A673 (cell line): ENCODE results near the gene TBXAS1. TPM values are rescaled to one million over a fixed set of nuclear protein-coding genes. Genes with fewer than 3 reads are reported as not detected.

Experiments used
- BruUV-seq: library from RNA; stranded (reverse); fragments of 400-500 nt; replicated peaks from 2 replicates; lab custom pipeline; 2021; lab: Mats Ljungman, UMichigan
- CTCF ChIA-PET: fragments of 300-600 bp; sonication (Branson Sonifier 250); formaldehyde crosslinking; loops from one replicate; lab custom pipeline; 2022; ENCODE audit warnings: antibody characterized with exemption; lab: Charles Lee
- POLR2A ChIA-PET: fragments of 300-600 bp; sonication (Branson Sonifier 250); formaldehyde crosslinking; loops from one replicate; lab custom pipeline; 2022; ENCODE audit warnings: antibody characterized with exemption; ENCODE audit not compliant: low non-redundant PET; lab: Charles Lee
- DNase-seq: peaks from one replicate; pipeline ENCODE4 v3.0.0-alpha.2; 2015; ENCODE audit warnings: low spot score
- H3K27ac ChIP-seq: fragments of 200-600 bp; sonication (generic); 2 replicates; pipeline ENCODE4 v1.5.1; 2016; ENCODE audit warnings: mixed run types, low read depth, mild to moderate bottlenecking, mixed read lengths, antibody characterized with exemption, low read length; ENCODE audit not compliant: poor library complexity, severe bottlenecking
- H3K27me3 ChIP-seq: fragments of 200-600 bp; sonication (generic); replicated peaks from 2 replicates; pipeline ENCODE4 v1.6.1; 2017; ENCODE audit warnings: mixed run types, low read depth, mild to moderate bottlenecking, mixed read lengths, antibody characterized with exemption, low read length; ENCODE audit not compliant: insufficient read depth, poor library complexity
- H3K36me3 ChIP-seq: fragments of 200-600 bp; sonication (generic); 2 replicates; pipeline ENCODE4 v1.6.1; 2016; ENCODE audit warnings: mixed run types, mild to moderate bottlenecking, mixed read lengths, antibody characterized with exemption, low read length; ENCODE audit not compliant: insufficient read depth, poor library complexity, severe bottlenecking
- H3K4me1 ChIP-seq: fragments of 200-600 bp; sonication (generic); 2 replicates; pipeline ENCODE4 v1.6.1; 2017; ENCODE audit warnings: mixed run types, mild to moderate bottlenecking, mixed read lengths, antibody characterized with exemption, low read length; ENCODE audit not compliant: insufficient read depth, poor library complexity, severe bottlenecking
- H3K4me3 ChIP-seq: fragments of 200-600 bp; sonication (generic); 2 replicates; pipeline ENCODE4 v1.5.1; 2016; ENCODE audit warnings: low read depth, mixed run types, mild to moderate bottlenecking, mixed read lengths, low read length; ENCODE audit not compliant: poor library complexity, severe bottlenecking
- H3K9me3 ChIP-seq: fragments of 200-600 bp; sonication (generic); 2 replicates; pipeline ENCODE4 v1.6.1; 2016; ENCODE audit warnings: mixed run types, low read depth, mild to moderate bottlenecking, mixed read lengths, antibody characterized with exemption, low read length; ENCODE audit not compliant: poor library complexity, severe bottlenecking
- CTCF ChIP-seq: fragments of 300-800, 200-600 bp; sonication (generic); conservative IDR thresholded peaks from 2 replicates; pipeline ENCODE4 v1.5.1; 2017; ENCODE audit warnings: low read depth, mild to moderate bottlenecking, antibody characterized with exemption, low read length, moderate library complexity, mixed read lengths
- EZH2 ChIP-seq: fragments of 200-600 bp; sonication (generic); IDR thresholded peaks from 2 replicates; pipeline ENCODE4 v1.6.1; 2017; ENCODE audit warnings: borderline replicate concordance, low read depth, mild to moderate bottlenecking, mixed read lengths, antibody characterized with exemption, low read length; ENCODE audit not compliant: poor library complexity, severe bottlenecking
- intact Hi-C: fragments of 100-400 bp; cut with micrococcal nuclease; formaldehyde crosslinking; loops from one replicate; pipeline ENCODE4 v1.10.0; 2022; ENCODE audit not compliant: unreplicated experiment
- total RNA-seq: library from RNA; stranded (reverse); gene quantifications from 2 replicates; pipeline ENCODE4 v1.2.3, GENCODE V29; 2021

Gene TBXAS1
- total RNA-seq, 1 experiment from 2014 or later = 2.5 TPM

DNA sequence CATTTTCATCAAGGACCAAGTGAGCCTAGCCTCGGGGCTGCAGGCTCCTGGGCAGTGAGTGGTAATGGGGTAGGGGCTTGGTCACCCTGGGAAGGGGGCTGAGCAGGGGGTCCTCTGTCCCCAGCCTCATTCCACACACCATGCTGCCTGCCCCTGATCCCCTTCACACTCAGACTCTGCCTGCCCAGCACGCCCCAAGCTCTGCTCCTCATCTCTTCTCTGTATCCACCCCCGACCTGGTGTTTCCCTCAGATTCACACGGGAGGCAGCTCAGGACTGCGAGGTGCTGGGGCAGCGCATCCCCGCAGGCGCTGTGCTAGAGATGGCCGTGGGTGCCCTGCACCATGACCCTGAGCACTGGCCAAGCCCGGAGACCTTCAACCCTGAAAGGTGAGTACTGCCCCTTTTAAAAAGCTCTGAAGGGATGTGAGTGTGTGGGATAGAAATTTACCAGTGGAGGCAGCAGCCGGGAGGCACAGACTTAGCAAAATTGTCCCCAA, 186.5 kb downstream of the TBXAS1 start:
- intact Hi-C loops = no loop called here
- Histone ChIP-seq H3K4me3 (no peak overlapping the region), H3K4me1 (peaks cover 1% of the 10 kb centered on the region), H3K27ac (no peak overlapping the region), H3K27me3 (no peaks in the 10 kb centered on the region), H3K9me3 (no peaks in the 10 kb centered on the region), H3K36me3 (no peaks in the 10 kb centered on the region)
- DNase-seq = no peak
- BruUV-seq = no TSS peak
- TF ChIP-seq EZH2 = no peak
- ChIA-PET POLR2A (no interaction called here), CTCF (no interaction called here)

DNA sequence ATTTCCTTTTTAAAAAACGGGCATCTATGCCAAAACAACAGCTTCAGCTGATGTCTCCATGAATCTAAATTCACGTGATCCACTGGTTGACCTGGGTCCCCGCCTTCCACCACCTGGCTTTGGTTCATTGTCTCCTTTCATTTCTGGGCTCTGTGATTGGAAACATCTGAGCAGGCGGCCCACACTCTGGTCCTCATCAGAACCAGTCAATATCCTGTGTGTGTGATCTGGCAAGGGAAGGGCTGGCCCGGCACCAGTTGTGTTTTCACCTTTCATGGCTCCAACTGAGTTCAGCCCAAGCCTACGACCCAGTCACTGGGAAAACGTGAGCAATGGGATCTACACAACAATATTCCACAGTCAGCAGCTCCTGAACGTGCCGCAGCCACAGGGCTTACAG, 187.5 kb downstream of the TBXAS1 start:
- no peak for DNase-seq
- no peaks in the 10 kb centered on the region for H3K4me1 ChIP-seq
- TF ChIP-seq CTCF = no peak
- TF ChIP-seq EZH2 = no peak
- POLR2A ChIA-PET = no interaction called here
- H3K9me3 ChIP-seq = no peaks in the 10 kb centered on the region
- intact Hi-C loops = no loop called here
- CTCF ChIA-PET = no interaction called here
- H3K4me3 ChIP-seq = no peak overlapping the region
- H3K27ac ChIP-seq = no peak overlapping the region
- H3K27me3 ChIP-seq = no peaks in the 10 kb centered on the region
- BruUV-seq = no TSS peak
- H3K36me3 ChIP-seq = no peaks in the 10 kb centered on the region

- Histone ChIP-seq H3K27ac (no peak overlapping the region), H3K27me3 (no peaks in the 10 kb centered on the region), H3K9me3 (no peaks in the 10 kb centered on the region), H3K4me3 (no peak overlapping the region), H3K36me3 (no peaks in the 10 kb centered on the region), H3K4me1 (no peaks in the 10 kb centered on the region)
- POLR2A ChIA-PET = no interaction called here
- intact Hi-C loops = no loop called here
- TF ChIP-seq EZH2 (no peak), CTCF (no peak)
- DNase-seq = no peak
- no TSS peak for BruUV-seq
- CTCF ChIA-PET = no interaction called here
These were observed 188.0 kb downstream of the TBXAS1 start for GRCh38 chr7:140017034-140017433.

- H3K36me3 ChIP-seq = no peaks in the 10 kb centered on the region
- H3K27me3 ChIP-seq = no peaks in the 10 kb centered on the region
- H3K4me1 ChIP-seq = no peaks in the 10 kb centered on the region
- POLR2A ChIA-PET = no interaction called here
- CTCF ChIA-PET = no interaction called here
- no peak overlapping the region for H3K27ac ChIP-seq
- no TSS peak for BruUV-seq
- DNase-seq = no peak
- H3K4me3 ChIP-seq = no peak overlapping the region
- no peaks in the 10 kb centered on the region for H3K9me3 ChIP-seq
- no peak for TF ChIP-seq CTCF
- intact Hi-C loops = no loop called here
These were observed 188.5 kb downstream of the TBXAS1 start for GRCh38 chr7:140017543-140017942.
